WTC11 (cell line): Measurements from ENCODE around the gene LRRC23. TPM values are rescaled to one million over a fixed set of nuclear protein-coding genes. Genes with fewer than 3 reads are reported as not detected.

Experiments used
- ATAC-seq: fragments of 200-7000 bp; cut with Tn5 transposase; 2 replicates; pipeline ENCODE4 v1.10.0; 2021; ENCODE audit warnings: mild to moderate bottlenecking, moderate library complexity
- CTCF ChIA-PET: fragments of 300-600 bp; sonication (Branson Sonifier 250); formaldehyde crosslinking; loops from one replicate; lab custom pipeline; 2021; ENCODE audit warnings: antibody characterized with exemption; lab: Charles Lee
- POLR2A ChIA-PET: fragments of 350-600 bp; sonication (Branson Sonifier 250); formaldehyde crosslinking; loops from one replicate; lab custom pipeline; 2021; ENCODE audit warnings: antibody characterized with exemption; lab: Charles Lee
- DNase-seq: peaks from one replicate; pipeline ENCODE4 v3.0.0; 2021; ENCODE audit warnings: low spot score
- H3K27ac Mint-ChIP-seq: 2 replicates; pipeline ENCODE4 v1.8.0; 2021; ENCODE audit warnings: mixed read lengths
- H3K27me3 Mint-ChIP-seq: 2 replicates; pipeline ENCODE4 v1.8.0; 2021; ENCODE audit warnings: low read depth, mild to moderate bottlenecking, moderate library complexity, mixed read lengths
- H3K36me3 Mint-ChIP-seq: 2 replicates; pipeline ENCODE4 v1.8.0; 2021; ENCODE audit warnings: mixed read lengths
- H3K4me1 Mint-ChIP-seq: 2 replicates; pipeline ENCODE4 v1.8.0; 2022; ENCODE audit warnings: mixed read lengths
- H3K4me3 Mint-ChIP-seq: 2 replicates; pipeline ENCODE4 v1.8.0; 2021; ENCODE audit warnings: mild to moderate bottlenecking, moderate library complexity, mixed read lengths
- H3K9me3 Mint-ChIP-seq: 2 replicates; pipeline ENCODE4 v1.8.0; 2021; ENCODE audit warnings: mixed read lengths
- ATF1 ChIP-seq: sonication (generic); formaldehyde crosslinking; IDR thresholded peaks from 2 replicates; pipeline ENCODE4 v1.8.1; 2023; ENCODE audit warnings: mild to moderate bottlenecking, moderate library complexity, missing genetic modification reagents
- EMX1 ChIP-seq: fragments of 250-450 bp; sonication (Bioruptor Pico); IDR thresholded peaks from 2 replicates; pipeline ENCODE4 v1.8.0; 2021; ENCODE audit warnings: mild to moderate bottlenecking
- GABPB1 ChIP-seq: sonication (generic); formaldehyde crosslinking; IDR thresholded peaks from 2 replicates; pipeline ENCODE4 v1.8.1; 2023; ENCODE audit warnings: mild to moderate bottlenecking, missing genetic modification reagents
- NR1H2 ChIP-seq: sonication (generic); formaldehyde crosslinking; IDR thresholded peaks from 2 replicates; pipeline ENCODE4 v1.9.0; 2021; ENCODE audit warnings: mild to moderate bottlenecking, moderate library complexity, missing genetic modification reagents
- SMAD3 ChIP-seq: sonication (generic); formaldehyde crosslinking; IDR thresholded peaks from 2 replicates; pipeline ENCODE4 v1.8.0; 2022; ENCODE audit warnings: missing genetic modification reagents, mild to moderate bottlenecking, borderline replicate concordance
- TEAD1 ChIP-seq: sonication (generic); formaldehyde crosslinking; IDR thresholded peaks from 2 replicates; pipeline ENCODE4 v1.8.0; 2022; ENCODE audit warnings: mild to moderate bottlenecking, missing genetic modification reagents
- TEAD4 ChIP-seq: sonication (generic); formaldehyde crosslinking; IDR thresholded peaks from 2 replicates; pipeline ENCODE4 v1.8.0; 2022; ENCODE audit warnings: mild to moderate bottlenecking, missing genetic modification reagents
- ZNF423 ChIP-seq: fragments of 250-450 bp; sonication (Bioruptor Pico); IDR thresholded peaks from 2 replicates; pipeline ENCODE4 v2.1.2; 2022; ENCODE audit warnings: mild to moderate bottlenecking, moderate library complexity
- total RNA-seq: library from RNA; stranded (reverse); gene quantifications from 3 replicates; pipeline ENCODE4 v1.2.3, GENCODE V29; 2021
- TF ChIP-seq, protein P1 (sequence below): fragments of 250-450 bp; sonication (Bioruptor Pico); IDR thresholded peaks from 2 replicates; pipeline ENCODE4 v1.9.0; 2021; ENCODE audit warnings: mild to moderate bottlenecking, borderline replicate concordance
- TF ChIP-seq, protein P2 (sequence below): sonication (generic); formaldehyde crosslinking; conservative IDR thresholded peaks from 2 replicates; pipeline ENCODE4 v1.8.1; 2022; ENCODE audit warnings: mild to moderate bottlenecking, missing genetic modification reagents
- TF ChIP-seq, protein P3 (sequence below): sonication (generic); formaldehyde crosslinking; IDR thresholded peaks from 2 replicates; pipeline ENCODE4 v1.8.0; 2022; ENCODE audit warnings: mild to moderate bottlenecking, missing genetic modification reagents
- TF ChIP-seq, protein P4 (sequence below): sonication (generic); formaldehyde crosslinking; conservative IDR thresholded peaks from 2 replicates; pipeline ENCODE4 v1.8.1; 2023; ENCODE audit warnings: mild to moderate bottlenecking, low read depth, missing genetic modification reagents, moderate library complexity
- TF ChIP-seq, protein P5 (sequence below): sonication (generic); formaldehyde crosslinking; IDR thresholded peaks from 2 replicates; pipeline ENCODE4 v1.8.0; 2022; ENCODE audit warnings: mild to moderate bottlenecking, missing genetic modification reagents
- TF ChIP-seq, protein P6 (sequence below): fragments of 250-450 bp; sonication (Bioruptor Pico); conservative IDR thresholded peaks from 2 replicates; pipeline ENCODE4 v1.9.0; 2021; ENCODE audit warnings: mild to moderate bottlenecking
- TF ChIP-seq, protein P7 (sequence below): sonication (generic); formaldehyde crosslinking; IDR thresholded peaks from 2 replicates; pipeline ENCODE4 v1.8.1; 2022; ENCODE audit warnings: mild to moderate bottlenecking, missing genetic modification reagents, moderate library complexity, borderline replicate concordance
- TF ChIP-seq, protein P8 (sequence below): fragments of 250-450 bp; sonication (Bioruptor Pico); IDR thresholded peaks from 2 replicates; pipeline ENCODE4 v1.8.0; 2021; ENCODE audit warnings: mild to moderate bottlenecking
- TF ChIP-seq, protein P9 (sequence below): sonication (generic); formaldehyde crosslinking; IDR thresholded peaks from 2 replicates; pipeline ENCODE4 v1.8.0; 2022; ENCODE audit warnings: missing genetic modification reagents
- TF ChIP-seq, protein P10 (sequence below): fragments of 250-450 bp; sonication (Bioruptor Pico); IDR thresholded peaks from 2 replicates; pipeline ENCODE4 v2.1.2; 2022; ENCODE audit warnings: mild to moderate bottlenecking, moderate library complexity

The LRRC23 gene
- total RNA-seq, 1 experiment from 2014 or later: 3.1 TPM

DNA sequence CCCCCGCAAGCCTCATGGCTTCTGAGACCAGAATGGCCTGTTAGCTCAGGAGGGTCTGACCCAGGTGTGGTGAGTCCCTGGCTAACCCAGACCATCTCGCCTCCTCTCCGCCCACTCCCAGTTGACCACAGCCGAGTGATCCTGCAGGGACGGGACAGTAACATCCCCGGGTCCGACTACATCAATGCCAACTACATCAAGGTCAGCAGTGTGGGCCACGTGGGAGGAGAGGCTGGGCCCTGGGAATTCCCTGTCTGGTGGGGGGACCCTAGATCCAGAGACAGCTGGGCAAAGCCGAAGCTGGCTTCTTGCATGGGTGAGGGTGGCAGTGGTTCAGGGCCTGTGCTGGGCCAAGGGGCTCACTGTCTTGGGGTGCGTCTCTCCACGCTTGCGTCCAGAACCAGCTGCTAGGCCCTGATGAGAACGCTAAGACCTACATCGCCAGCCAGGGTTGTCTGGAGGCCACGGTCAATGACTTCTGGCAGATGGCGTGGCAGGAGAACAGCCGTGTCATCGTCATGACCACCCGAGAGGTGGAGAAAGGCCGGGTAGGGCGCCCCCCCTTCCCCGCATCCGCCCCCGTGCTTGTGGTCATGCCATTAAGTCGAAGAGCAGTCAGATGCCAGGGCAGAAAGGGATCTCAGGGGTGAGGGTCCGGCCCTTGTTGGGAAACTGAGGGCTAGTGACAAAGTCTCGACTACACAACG, 51.6 kb downstream of the LRRC23 start:
- CTCF ChIA-PET: interaction anchor here (1.0 to 1.8 kb wide), 2 partner anchors 9 to 12 kb away, joined by 3 to 5 read pairs; partner anchors contain the start of genes C12orf57 and RNU7-1
- peaks cover 31% of the 10 kb centered on the region for H3K4me1 Mint-ChIP-seq
- no peak overlapping the region for H3K27ac Mint-ChIP-seq
- no peak for DNase-seq
- H3K27me3 Mint-ChIP-seq: no peaks in the 10 kb centered on the region
- POLR2A ChIA-PET: no interaction called here
- H3K36me3 Mint-ChIP-seq: no peaks in the 10 kb centered on the region
- H3K9me3 Mint-ChIP-seq: no peaks in the 10 kb centered on the region
- no peak for ATAC-seq
- H3K4me3 Mint-ChIP-seq: no peak overlapping the region
- TF ChIP-seq SMAD3 (CRISPR knock-in tag): no peak
- TF ChIP-seq, protein P1, sequence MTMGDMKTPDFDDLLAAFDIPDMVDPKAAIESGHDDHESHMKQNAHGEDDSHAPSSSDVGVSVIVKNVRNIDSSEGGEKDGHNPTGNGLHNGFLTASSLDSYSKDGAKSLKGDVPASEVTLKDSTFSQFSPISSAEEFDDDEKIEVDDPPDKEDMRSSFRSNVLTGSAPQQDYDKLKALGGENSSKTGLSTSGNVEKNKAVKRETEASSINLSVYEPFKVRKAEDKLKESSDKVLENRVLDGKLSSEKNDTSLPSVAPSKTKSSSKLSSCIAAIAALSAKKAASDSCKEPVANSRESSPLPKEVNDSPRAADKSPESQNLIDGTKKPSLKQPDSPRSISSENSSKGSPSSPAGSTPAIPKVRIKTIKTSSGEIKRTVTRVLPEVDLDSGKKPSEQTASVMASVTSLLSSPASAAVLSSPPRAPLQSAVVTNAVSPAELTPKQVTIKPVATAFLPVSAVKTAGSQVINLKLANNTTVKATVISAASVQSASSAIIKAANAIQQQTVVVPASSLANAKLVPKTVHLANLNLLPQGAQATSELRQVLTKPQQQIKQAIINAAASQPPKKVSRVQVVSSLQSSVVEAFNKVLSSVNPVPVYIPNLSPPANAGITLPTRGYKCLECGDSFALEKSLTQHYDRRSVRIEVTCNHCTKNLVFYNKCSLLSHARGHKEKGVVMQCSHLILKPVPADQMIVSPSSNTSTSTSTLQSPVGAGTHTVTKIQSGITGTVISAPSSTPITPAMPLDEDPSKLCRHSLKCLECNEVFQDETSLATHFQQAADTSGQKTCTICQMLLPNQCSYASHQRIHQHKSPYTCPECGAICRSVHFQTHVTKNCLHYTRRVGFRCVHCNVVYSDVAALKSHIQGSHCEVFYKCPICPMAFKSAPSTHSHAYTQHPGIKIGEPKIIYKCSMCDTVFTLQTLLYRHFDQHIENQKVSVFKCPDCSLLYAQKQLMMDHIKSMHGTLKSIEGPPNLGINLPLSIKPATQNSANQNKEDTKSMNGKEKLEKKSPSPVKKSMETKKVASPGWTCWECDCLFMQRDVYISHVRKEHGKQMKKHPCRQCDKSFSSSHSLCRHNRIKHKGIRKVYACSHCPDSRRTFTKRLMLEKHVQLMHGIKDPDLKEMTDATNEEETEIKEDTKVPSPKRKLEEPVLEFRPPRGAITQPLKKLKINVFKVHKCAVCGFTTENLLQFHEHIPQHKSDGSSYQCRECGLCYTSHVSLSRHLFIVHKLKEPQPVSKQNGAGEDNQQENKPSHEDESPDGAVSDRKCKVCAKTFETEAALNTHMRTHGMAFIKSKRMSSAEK: no peak
- TF ChIP-seq, protein P2, sequence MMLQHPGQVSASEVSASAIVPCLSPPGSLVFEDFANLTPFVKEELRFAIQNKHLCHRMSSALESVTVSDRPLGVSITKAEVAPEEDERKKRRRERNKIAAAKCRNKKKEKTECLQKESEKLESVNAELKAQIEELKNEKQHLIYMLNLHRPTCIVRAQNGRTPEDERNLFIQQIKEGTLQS (CRISPR knock-in tag): no peak
- TF ChIP-seq, protein P3, sequence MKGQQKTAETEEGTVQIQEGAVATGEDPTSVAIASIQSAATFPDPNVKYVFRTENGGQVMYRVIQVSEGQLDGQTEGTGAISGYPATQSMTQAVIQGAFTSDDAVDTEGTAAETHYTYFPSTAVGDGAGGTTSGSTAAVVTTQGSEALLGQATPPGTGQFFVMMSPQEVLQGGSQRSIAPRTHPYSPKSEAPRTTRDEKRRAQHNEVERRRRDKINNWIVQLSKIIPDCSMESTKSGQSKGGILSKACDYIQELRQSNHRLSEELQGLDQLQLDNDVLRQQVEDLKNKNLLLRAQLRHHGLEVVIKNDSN (CRISPR knock-in tag): no peak
- TF ChIP-seq ZNF423 (CRISPR knock-in tag): no peak
- TF ChIP-seq ATF1: no peak
- TF ChIP-seq NR1H2: no peak
- TF ChIP-seq, protein P4, sequence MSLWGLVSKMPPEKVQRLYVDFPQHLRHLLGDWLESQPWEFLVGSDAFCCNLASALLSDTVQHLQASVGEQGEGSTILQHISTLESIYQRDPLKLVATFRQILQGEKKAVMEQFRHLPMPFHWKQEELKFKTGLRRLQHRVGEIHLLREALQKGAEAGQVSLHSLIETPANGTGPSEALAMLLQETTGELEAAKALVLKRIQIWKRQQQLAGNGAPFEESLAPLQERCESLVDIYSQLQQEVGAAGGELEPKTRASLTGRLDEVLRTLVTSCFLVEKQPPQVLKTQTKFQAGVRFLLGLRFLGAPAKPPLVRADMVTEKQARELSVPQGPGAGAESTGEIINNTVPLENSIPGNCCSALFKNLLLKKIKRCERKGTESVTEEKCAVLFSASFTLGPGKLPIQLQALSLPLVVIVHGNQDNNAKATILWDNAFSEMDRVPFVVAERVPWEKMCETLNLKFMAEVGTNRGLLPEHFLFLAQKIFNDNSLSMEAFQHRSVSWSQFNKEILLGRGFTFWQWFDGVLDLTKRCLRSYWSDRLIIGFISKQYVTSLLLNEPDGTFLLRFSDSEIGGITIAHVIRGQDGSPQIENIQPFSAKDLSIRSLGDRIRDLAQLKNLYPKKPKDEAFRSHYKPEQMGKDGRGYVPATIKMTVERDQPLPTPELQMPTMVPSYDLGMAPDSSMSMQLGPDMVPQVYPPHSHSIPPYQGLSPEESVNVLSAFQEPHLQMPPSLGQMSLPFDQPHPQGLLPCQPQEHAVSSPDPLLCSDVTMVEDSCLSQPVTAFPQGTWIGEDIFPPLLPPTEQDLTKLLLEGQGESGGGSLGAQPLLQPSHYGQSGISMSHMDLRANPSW (CRISPR knock-in tag): no peak
- TF ChIP-seq TEAD4 (CRISPR knock-in tag): no peak
- TF ChIP-seq, protein P5, sequence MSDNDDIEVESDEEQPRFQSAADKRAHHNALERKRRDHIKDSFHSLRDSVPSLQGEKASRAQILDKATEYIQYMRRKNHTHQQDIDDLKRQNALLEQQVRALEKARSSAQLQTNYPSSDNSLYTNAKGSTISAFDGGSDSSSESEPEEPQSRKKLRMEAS (CRISPR knock-in tag): no peak
- TF ChIP-seq, protein P6, sequence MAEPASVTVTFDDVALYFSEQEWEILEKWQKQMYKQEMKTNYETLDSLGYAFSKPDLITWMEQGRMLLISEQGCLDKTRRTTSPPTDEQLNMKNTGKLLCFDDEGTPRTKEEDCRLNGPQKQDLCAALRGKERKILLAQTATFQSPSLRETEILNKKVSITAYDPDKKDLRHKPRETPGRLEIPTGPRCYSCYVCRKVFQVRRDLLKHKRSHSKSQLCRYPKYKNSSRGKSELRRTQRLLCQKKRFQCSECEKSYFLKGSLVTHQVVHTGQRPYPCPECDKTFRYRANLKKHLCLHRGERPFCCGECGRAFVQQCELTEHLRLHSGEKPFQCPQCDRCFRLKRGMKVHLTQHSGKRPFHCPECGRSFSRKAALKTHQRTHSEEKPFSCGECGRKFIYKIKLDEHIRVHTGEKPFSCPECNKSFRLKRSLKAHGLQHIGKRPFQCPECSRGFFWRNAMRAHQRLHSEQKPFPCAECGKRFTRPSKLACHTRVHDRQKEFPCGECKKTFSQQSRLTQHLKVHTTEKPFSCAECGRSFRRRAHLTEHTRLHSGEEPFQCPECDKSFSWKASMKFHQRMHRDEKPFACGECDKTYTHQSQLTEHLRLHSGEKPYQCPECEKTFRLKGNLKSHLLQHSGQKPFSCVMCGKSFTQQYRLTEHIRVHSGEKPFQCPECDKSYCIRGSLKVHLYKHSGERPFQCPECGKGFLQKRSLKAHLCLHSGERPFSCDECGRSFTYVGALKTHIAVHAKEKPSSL: no peak
- no peak for TF ChIP-seq TEAD1 (CRISPR knock-in tag)
- TF ChIP-seq, protein P7, sequence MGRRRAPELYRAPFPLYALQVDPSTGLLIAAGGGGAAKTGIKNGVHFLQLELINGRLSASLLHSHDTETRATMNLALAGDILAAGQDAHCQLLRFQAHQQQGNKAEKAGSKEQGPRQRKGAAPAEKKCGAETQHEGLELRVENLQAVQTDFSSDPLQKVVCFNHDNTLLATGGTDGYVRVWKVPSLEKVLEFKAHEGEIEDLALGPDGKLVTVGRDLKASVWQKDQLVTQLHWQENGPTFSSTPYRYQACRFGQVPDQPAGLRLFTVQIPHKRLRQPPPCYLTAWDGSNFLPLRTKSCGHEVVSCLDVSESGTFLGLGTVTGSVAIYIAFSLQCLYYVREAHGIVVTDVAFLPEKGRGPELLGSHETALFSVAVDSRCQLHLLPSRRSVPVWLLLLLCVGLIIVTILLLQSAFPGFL (CRISPR knock-in tag): no peak
- TF ChIP-seq EMX1 (CRISPR knock-in tag): no peak
- TF ChIP-seq, protein P8, sequence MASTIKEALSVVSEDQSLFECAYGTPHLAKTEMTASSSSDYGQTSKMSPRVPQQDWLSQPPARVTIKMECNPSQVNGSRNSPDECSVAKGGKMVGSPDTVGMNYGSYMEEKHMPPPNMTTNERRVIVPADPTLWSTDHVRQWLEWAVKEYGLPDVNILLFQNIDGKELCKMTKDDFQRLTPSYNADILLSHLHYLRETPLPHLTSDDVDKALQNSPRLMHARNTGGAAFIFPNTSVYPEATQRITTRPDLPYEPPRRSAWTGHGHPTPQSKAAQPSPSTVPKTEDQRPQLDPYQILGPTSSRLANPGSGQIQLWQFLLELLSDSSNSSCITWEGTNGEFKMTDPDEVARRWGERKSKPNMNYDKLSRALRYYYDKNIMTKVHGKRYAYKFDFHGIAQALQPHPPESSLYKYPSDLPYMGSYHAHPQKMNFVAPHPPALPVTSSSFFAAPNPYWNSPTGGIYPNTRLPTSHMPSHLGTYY (CRISPR knock-in tag): no peak
- no peak for TF ChIP-seq GABPB1 (CRISPR knock-in tag)
- TF ChIP-seq, protein P9, sequence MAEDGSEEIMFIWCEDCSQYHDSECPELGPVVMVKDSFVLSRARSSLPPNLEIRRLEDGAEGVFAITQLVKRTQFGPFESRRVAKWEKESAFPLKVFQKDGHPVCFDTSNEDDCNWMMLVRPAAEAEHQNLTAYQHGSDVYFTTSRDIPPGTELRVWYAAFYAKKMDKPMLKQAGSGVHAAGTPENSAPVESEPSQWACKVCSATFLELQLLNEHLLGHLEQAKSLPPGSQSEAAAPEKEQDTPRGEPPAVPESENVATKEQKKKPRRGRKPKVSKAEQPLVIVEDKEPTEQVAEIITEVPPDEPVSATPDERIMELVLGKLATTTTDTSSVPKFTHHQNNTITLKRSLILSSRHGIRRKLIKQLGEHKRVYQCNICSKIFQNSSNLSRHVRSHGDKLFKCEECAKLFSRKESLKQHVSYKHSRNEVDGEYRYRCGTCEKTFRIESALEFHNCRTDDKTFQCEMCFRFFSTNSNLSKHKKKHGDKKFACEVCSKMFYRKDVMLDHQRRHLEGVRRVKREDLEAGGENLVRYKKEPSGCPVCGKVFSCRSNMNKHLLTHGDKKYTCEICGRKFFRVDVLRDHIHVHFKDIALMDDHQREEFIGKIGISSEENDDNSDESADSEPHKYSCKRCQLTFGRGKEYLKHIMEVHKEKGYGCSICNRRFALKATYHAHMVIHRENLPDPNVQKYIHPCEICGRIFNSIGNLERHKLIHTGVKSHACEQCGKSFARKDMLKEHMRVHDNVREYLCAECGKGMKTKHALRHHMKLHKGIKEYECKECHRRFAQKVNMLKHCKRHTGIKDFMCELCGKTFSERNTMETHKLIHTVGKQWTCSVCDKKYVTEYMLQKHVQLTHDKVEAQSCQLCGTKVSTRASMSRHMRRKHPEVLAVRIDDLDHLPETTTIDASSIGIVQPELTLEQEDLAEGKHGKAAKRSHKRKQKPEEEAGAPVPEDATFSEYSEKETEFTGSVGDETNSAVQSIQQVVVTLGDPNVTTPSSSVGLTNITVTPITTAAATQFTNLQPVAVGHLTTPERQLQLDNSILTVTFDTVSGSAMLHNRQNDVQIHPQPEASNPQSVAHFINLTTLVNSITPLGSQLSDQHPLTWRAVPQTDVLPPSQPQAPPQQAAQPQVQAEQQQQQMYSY (CRISPR knock-in tag): no peak
- TF ChIP-seq, protein P10, sequence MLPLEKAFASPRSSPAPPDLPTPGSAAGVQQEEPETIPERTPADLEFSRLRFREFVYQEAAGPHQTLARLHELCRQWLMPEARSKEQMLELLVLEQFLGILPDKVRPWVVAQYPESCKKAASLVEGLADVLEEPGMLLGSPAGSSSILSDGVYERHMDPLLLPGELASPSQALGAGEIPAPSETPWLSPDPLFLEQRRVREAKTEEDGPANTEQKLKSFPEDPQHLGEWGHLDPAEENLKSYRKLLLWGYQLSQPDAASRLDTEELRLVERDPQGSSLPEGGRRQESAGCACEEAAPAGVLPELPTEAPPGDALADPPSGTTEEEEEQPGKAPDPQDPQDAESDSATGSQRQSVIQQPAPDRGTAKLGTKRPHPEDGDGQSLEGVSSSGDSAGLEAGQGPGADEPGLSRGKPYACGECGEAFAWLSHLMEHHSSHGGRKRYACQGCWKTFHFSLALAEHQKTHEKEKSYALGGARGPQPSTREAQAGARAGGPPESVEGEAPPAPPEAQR: no peak
